GM18507 (cell line): ENCODE data around the gene TMEM178B.
"Not testable (repeated sequence)": the region's sequence is repeated elsewhere in the genome, so short reads cannot be mapped to it uniquely, and the experiment has no call there.

Source experiments
- DNase-seq: peaks from one replicate; pipeline ENCODE4 v3.0.0; 2011; ENCODE audit warnings: low read depth; ENCODE audit not compliant: insufficient read length; ENCODE audit errors: extremely low spot score
- FAIRE-seq: peaks from 2 replicates; lab custom pipeline; 2011; peaks lifted over from hg19 to GRCh38; lab: Jason Lieb, UNC

TMEM178B gene

DNA sequence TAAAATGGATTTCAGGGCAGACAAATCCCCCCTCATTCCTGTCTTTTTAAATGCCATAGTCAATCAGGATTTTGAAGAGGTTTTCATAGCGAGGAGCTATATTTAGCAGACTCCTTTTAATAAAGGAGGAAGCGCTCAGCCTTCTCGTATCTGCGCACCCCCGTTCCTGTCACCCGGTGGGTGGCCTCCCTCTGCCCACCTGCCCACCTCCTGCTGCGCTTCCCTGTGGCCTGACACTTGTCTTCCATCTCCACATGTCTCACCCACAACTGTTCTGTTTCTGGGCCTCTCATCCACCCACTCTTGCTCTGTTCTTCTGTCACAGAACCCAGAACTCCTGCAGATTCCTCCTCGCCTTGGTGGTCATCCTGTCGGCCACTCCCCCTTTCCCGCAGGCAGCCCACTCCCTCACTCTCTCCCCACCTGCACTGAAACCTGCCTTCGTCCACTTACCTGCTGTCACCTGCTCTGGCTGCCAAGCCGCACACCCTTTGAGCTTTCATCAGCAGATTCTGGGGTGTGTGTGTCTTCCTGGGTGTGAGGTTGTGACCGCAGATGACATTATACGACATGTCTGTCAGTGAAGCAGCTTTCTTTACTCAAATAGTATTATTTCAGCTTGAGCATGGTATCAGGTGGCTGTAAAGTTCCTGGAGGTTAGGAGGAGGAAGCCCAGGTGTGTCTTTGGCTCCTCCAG lies 313.8 kb downstream of the TMEM178B start:
- no peak for FAIRE-seq
- no peak for DNase-seq

DNA sequence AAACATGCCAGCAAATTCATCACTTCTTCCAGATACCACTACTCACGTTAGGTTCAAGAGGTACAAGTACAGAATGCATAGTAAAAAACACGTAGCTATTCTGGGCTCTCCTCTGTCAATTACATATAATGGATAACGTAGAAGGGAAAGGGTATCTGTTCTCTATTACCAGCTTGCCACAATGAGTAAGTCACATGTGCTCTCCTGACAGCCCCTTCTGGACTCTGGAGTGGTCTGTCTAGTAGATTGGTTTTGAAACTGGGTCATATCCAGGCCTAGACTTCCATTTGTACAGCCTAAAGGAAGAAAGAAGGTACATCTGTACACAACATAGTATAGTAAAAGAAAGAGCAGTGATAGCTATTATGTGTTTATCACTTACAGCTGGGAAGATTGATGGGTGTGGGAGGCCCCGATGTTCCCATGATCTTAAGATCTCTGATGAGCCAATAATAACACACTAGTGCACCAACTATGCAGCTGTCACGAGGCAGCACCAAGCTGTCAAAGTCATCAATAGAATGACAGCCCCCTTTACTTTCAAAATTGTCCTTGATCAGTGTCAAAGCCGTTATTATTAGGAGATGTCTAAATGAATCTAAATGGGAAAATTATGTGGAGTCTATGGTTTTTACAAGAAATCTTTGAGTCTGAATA lies 315.4 kb downstream of the TMEM178B start:
- FAIRE-seq (no peak), DNase-seq (no peak)

DNA sequence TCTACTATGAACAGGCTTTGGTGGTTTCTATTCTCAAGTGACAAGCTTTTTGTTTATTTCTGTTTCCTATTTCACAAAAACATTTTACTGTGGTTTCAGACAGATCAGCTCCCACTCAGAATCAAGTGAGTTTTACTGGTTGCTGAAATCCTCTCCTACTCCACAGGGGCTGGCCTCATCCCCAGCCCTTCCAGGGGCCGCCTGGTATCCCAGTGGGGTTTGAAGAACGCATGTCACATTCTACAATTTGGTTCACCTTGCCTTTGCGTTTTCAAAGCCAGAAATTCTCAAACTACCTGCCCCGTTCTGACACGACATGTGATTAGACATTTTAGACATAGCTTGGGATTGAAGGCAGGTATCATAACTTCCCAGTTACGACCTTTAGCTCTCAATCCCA lies 316.5 kb downstream of the TMEM178B start:
- FAIRE-seq: no peak
- DNase-seq: no peak

DNA sequence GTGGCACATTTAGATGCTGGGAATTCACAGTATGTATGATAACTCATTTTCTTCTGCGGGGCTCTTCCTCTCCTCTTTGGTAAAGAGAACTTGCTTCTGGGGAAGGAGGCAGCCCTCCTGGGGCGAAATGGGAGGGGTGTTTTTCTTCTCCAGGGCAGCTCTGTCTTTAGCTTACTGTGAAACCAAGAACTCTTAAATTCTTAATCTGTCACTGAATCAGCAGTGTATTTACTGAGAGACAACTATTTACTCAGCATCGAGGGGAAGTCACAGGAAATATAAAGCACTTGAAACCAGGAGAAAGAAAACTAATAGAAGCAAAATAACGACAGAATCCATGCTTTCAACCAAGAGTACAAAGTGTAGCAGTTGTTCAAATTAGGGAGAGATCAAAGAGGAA lies 319.2 kb downstream of the TMEM178B start:
- DNase-seq (no peak), FAIRE-seq (no peak)

DNA sequence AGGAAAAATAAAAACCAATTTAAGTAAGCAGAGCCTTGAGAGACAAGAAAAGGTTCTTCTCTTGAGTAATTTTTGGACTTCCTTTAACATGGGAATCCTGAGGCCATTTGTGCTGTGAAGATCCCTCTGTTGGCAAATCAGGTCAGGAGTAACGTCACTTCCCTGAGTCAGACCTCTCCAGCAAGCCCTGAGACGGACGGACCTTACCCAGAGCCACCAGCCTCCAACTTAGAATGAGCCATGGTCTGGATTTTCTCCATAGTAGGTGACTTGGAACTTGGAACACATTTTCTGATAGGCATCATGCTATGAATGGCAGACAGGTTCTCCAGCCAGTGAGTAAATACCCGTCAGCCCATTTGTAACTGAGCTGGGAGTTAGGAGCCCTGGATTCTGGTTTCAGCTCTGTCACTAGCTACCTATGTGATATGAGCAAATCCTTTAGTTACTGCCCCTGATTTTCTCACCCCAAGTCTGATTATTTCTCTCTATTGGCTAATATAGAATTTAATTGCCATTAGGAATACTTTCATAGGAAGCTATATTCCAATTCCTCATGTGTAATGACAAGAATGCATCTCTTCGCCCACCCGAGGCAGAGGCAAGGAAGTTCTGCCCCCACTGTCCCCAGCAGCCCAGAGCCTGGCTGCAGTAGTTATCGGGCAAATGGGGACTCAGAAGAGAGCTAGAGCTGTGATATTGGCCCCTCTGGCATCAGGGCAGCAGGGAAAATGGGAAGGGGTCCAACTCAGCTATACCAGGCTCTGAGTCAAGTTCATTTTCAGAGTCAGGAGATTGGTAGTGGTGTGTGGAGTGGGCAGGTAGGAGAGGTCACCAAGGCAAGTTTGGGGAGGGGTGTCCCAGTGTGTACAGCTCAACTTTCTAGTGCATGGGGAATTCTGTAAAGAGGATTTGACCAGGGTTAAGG lies 323.6 kb downstream of the TMEM178B start:
- FAIRE-seq (no peak), DNase-seq (no peak)

DNA sequence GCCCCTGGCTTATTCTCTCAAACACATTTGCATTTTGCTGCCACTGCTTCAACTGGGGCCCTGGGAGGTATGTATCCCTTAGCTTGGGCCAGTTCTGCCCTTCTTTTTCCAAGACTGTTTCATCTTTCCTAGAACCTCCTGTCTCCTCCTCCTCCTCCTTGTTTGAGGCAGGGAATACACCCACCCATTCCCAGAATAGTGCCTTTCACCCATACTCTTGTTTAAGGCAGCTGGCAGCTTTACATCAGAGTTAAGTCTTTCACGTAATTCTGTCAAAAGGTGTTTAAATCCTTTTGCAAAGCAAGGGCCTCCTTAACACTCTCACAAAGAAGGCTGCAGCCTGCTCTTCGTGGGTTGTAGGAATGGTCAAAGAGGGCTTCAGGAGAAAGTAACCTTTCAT lies 326.5 kb downstream of the TMEM178B start:
- FAIRE-seq: no peak
- DNase-seq: no peak

DNA sequence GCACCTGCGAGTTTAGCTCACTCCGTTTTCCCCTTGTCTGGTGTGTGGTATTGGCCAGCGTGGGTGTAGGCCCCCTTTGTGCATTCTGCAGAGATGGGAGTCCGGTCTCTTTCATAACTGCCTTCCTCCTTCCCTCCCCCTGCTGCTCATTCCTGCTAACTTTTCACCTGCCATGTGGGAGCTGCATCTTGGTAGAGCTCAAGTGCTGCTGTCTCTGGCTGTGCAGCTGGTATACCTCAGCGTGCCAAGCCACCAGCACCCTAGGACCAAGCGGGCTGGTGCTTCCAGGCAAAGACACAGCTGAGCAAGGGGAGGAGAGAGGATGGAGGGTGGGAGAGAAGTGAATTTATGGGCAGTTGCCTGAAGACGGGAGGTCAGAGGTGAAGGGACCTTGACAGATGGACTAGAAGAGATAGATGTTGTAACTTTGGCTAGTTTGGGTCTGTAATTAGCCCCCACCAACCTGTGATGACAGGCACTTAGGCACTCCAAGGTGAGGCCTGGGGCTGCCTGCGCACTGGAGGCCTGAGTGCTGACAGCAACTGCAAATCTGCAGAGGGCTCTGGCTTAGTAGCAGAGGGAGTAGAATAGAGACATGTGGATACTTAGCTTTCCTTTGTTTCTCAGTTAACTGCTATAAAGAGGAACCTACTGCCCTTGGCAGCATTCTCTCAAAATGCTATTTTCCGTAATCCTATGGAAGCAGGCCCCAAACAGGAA lies 328.6 kb downstream of the TMEM178B start:
- no peak for FAIRE-seq
- no peak for DNase-seq

DNA sequence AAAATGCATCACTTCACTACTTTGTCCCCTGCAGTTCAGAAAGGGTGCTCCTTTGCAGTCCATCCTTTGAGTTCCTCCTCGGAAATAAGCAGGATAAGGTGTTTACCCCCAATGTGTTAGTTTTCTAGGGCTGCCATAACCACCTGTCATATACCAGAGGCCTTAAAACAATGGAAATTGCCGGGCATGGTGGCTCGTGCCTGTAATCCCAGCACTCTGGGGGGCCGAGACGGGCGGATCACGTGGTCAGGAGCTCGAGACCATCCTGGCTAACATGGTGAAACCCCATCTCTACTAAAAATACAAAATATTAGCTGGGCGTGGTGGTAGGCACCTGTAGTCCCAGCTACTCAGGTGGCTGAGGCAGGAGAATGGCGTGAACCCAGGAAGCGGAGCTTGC lies 330.0 kb downstream of the TMEM178B start:
- not testable (repeated sequence) for DNase-seq, FAIRE-seq

DNA sequence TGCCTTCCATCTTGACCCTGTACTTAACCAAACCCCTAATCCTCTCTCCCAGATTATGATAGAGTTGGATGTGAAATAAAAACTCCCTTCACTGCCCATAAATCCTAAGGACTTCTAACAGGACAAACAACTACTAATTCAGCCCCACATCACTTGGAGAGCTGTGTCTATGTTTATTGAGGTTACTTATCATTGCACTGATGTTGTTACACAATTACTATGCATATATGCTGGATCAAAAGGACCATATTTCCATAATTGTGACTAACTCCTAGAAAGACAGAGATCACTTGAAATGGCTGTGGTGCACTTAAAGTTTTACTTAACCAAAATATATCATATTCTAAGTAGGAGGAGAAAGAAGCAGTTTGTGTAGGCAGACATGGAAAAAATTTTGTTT lies 332.5 kb downstream of the TMEM178B start:
- DNase-seq: no peak
- FAIRE-seq: no peak

DNA sequence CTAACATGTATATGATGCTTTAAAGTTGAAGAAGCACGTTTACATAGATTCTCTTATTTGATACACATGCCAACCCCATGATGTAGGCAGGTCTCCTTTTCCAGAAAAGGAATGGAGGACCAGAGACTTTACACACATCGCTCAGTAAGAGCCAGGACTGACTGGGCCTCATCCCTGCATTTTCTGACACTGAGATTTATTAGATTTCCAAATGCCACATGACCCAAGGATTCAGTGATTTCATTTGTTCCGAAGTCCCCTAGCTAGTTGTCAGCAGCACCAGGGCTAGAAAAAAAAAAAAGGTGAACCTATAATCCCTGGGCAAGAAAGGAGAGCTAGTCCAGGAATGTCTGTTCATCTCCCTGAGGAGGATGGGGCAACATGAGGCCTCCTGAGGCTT lies 334.0 kb downstream of the TMEM178B start:
- DNase-seq: no peak

DNA sequence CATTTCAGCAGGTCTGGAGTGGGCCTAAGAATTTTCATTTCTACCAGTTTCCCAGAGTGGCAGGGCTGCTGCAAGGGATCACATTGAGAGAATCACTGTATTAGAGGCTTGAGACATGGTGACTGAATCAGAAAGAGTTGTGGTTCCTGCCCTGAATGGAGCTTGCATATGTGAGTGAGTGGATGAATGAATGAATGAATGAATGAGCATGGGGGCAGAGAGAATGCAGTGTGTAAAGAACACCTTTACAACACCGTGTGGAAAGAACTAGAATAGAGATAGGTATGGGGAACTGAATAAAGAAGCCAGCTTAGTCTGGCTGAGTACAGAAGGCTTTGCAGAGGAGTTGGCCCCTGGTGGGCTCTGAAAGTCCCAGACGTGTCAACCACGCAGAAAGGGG lies 334.6 kb downstream of the TMEM178B start:
- no peak for DNase-seq
- FAIRE-seq: no peak

More for the DNA sequence above, 334.0 kb downstream of the TMEM178B start:
- FAIRE-seq: no peak

DNA sequence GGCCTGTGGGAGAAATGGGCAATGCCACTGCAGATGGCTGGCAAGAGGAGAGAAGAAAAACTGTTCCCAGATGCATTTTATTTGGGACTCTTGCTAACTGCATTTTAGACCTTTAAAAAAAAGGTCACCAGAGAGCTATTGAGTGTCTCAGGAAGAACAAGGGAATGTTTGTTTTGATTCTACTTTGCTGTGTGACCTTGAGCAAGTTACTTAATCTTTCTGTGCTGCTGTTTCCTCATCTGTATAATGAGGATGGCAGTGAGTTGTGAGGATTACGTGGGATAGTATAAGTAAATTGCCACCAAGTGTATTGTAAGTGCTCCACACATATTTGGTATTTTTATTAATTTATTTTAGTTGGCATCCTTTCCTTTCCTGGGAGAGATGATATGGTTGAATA lies 335.4 kb downstream of the TMEM178B start:
- no peak for DNase-seq
- FAIRE-seq: no peak

DNA sequence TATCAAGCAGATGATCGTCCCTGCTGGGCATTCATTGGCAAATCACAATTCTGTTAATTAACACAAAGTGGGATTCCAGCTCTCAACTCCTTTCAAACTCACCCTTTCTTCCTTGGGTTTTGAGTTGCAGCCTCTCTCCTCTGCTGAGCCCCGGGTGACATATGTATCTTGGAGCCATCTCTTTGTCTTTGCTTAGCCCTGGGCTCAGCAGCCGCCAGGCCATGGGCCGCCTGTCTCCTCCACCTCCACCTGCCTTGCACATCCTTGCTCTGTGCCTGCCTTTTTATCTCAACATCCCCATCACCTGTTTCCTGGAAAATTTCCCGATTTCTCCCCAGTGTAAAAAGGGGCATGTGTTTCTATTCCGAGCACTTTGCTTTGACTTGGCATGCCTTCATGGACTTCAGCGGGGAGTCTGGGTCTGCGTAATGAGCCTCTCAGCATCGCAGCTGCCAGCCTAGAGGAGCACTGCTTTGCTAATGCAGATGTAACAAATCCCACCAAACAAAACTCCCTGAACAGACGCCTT lies 336.0 kb downstream of the TMEM178B start:
- FAIRE-seq: no peak
- DNase-seq: no peak

DNA sequence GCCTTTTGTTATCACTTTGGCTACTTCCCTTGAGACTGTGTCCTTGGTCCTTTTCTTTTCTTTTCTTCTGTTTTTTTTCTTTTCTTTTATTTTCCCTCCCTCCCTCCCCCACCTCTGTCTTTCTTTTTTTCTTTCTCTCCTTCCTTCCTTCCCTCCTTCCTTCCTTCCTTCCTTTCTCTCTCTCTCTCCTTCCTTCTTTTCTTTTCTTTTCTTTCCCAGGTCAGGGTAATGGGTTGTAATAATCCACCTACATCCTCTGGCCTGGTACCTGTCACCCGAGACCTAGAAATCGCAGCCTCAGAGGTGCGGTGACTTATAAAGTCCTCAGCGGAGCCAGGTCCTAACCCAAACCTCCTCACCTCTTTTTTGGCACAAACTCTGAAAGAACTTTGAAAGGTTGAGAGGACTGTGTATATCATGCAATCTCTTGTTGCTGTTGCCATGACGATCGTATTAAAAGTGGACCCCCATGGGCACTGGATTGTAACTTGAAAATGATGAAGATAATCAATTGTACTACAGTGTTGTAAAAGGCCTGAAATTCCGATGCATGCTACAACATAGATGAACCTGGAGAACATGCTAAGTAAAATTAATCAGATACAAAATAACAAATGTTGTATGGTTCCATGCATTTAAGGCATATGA lies 336.6 kb downstream of the TMEM178B start:
- FAIRE-seq (no peak), DNase-seq (no peak)

DNA sequence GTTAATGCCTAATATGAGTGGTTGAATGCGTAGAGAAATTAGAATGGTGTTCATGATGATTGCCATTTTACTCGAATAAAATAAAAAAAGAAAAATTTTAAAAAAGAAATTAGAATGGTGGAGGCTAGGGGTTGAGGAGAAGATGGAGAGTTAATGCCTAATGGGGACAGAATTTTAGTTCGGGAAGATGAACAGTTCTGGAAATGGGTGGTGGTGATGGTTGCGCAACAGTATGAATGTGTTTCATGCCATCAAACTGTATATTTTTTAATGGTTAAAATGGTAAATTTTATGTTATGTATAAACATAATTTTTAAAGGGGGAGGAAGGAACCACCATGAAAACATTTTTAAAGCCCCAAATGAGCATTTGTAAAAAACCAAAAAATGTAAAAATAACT lies 337.3 kb downstream of the TMEM178B start:
- FAIRE-seq: no peak

DNA sequence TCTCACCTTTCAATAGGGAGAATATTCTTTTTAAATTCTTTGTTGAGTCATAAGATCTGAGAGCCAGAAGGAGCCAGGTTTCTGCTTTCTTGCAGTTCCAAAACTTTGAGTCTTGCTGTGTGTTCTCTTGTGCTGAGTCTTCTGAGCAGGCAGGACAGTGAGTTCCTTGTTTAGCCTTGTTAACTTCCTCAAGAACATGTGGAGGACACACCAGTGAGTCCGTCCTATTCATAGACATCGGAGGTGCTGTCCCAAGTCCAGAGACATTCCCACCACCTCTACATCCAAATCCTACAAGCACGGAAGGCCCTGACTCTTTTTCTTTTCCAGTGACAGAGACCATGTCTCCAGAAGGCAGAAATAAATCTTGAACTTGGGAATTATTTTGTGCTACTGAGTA lies 342.1 kb downstream of the TMEM178B start:
- FAIRE-seq: no peak

More for the DNA sequence above, 337.3 kb downstream of the TMEM178B start:
- DNase-seq: no peak

DNA sequence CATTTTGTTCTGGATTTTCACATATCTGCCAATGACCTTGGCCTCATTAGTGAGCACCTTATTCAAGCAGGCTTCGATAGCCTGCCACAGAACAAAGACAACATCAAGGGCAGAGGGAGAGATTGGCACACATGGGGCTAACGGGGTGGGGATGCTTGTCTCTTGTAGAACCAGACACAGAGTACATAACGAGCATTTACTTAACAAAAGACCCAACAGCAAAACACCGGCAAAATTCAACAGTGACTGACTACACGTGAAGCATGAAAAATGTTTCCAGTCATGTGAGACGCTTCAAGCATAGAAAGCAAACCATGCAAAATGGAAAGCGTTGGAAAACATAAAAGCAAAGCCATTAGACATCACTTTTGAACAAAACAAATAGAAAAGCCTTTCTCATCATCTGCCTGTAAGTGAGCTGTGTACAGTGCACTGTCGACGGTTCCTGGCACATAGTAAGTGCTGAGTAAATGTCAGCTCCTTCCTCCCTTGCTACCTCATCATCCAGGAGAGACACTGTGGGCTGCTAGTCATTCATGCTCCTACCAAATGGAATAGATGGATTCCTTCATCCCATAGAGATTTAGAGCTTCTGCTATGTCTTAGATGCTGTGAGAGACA lies 342.9 kb downstream of the TMEM178B start:
- FAIRE-seq (no peak), DNase-seq (no peak)

More for the DNA sequence above, 342.1 kb downstream of the TMEM178B start:
- DNase-seq: no peak

DNA sequence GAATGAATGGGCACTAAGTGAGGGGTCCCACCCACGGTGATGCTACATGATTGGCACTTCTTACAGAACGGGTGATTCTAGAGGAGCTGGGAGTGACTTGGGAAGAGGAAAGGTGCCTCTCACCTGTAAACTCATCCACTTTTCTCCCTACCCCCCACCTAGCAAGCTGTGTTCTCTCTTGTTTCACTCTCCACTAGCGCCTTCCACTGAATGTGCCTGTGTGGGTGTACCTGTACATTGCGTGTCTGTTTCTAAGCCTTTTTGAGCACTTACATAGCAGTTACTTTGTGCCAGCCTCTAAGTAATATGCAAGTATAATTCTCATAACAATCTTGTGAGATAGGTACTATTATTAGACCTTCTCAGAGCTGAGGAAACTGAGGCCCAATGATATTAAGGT lies 343.6 kb downstream of the TMEM178B start:
- no peak for FAIRE-seq
- DNase-seq: no peak

DNA sequence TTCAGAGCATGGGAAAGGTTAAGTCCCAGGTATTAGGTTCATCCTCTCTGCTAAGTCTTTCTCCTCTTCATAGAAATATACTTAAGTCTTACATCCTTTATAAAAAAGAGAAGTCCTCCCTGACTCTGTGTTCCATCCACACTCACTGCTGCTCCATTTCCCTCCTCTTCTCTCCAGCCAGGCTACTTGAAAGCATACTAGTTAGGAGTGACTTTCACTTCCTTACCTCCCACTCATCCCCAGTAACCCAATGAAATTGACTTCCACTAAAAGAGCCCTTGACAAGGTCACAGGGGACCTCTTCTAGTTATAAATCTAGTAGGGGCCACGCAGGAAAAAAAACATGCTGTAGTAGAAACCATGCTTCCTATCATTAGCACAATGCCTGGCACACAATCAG lies 344.2 kb downstream of the TMEM178B start:
- DNase-seq (no peak), FAIRE-seq (no peak)
